Measurements from ENCODE around the gene IFRD2. TPM values are rescaled to one million over a fixed set of nuclear protein-coding genes. Genes with fewer than 3 reads are reported as not detected.
A peak's percentile ranks its signal among the peaks of the same experiment; 100 is the strongest.

IFRD2 gene
- total and polyA plus RNA-seq, 2 of the 13 experiments (the other 11 are each of a cell fraction or from before 2014, with no cell fraction given) = 32.8 to 96.1 TPM

DNA sequence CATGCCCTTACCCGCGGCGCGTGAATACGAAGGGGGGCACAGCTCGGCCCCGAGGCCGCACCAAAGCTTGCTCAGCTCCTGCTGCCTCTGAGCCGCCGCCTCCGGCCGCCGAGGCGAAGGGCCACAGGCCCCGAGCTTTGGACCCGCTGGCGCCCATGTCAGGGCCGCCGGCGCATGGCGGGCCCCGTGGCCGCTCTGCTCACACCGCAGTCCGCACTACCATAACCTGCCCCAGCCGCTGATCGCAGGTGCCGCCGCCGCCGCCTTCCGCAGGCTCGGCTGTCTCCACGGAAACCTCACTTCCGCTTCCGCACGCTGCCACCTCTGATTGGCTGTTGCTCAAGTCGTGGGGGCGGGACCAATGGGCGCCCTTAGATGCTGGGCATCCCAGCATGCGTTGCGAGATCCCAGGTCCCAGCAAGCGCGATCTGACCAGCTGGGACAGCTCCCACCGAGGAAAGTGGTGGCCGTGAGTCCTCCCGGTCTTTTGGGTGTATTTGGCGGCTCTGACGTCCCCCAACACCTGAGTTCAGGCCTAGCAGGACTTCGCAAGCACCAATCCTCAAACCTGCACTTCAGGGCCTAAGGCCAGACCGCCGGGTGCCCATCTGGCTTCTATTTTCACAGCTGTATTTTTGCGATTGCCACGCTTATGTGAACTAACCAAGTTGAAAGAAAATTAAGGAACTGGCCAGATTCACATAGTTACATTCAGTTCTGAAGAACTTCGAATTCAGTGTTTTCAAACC lies 35.9 kb upstream of the IFRD2 start, which contains the start of gene TUSC2 (continued):
- TF ChIP-seq, protein P1, sequence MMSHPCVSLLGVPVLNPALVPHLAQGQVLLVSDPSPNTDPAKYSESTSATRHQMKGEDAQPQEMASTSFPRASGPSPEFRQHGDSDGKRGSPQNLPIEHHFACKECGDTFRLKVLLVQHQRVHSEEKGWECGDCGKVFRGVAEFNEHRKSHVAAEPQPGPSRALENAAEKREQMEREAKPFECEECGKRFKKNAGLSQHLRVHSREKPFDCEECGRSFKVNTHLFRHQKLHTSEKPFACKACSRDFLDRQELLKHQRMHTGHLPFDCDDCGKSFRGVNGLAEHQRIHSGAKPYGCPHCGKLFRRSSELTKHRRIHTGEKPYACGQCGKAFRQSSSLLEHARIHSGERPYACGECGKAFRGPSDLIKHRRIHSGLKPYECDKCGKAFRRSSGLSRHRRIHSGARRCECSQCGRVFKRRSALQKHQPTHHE (CRISPR knock-in tag; IDR thresholded peaks at IDR 0.05; ENCODE audit: borderline replicate concordance) = 0 out of 2 replicates have a peak, but pooled peaks have one; percentile 71
- peak; percentile 38; the same call in 1 of the 2 replicates for TF ChIP-seq RFX5 (IDR thresholded peaks at IDR 0.05; ENCODE audit: low read depth, low read length)
- peak; percentile 44 for TF ChIP-seq MED1 (CRISPR knock-in tag; IDR thresholded peaks at IDR 0.05)
- TF ChIP-seq MIXL1 (CRISPR knock-in tag; IDR thresholded peaks at IDR 0.05) = 0 out of 2 replicates have a peak, but pooled peaks have one; percentile 39
- no peak for TF ChIP-seq ZNF30 (CRISPR knock-in tag; IDR thresholded peaks at IDR 0.05)
- peak; percentile 90 for TF ChIP-seq KDM5A (IDR thresholded peaks at IDR 0.05; ENCODE audit: borderline replicate concordance, low read length)
- TF ChIP-seq, protein P2, sequence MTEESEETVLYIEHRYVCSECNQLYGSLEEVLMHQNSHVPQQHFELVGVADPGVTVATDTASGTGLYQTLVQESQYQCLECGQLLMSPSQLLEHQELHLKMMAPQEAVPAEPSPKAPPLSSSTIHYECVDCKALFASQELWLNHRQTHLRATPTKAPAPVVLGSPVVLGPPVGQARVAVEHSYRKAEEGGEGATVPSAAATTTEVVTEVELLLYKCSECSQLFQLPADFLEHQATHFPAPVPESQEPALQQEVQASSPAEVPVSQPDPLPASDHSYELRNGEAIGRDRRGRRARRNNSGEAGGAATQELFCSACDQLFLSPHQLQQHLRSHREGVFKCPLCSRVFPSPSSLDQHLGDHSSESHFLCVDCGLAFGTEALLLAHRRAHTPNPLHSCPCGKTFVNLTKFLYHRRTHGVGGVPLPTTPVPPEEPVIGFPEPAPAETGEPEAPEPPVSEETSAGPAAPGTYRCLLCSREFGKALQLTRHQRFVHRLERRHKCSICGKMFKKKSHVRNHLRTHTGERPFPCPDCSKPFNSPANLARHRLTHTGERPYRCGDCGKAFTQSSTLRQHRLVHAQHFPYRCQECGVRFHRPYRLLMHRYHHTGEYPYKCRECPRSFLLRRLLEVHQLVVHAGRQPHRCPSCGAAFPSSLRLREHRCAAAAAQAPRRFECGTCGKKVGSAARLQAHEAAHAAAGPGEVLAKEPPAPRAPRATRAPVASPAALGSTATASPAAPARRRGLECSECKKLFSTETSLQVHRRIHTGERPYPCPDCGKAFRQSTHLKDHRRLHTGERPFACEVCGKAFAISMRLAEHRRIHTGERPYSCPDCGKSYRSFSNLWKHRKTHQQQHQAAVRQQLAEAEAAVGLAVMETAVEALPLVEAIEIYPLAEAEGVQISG (CRISPR knock-in tag; IDR thresholded peaks at IDR 0.05) = peak; percentile 85
- peak; percentile 87 for TF ChIP-seq AKAP8 (CRISPR knock-in tag; IDR thresholded peaks at IDR 0.05)
- TF ChIP-seq, protein P3, sequence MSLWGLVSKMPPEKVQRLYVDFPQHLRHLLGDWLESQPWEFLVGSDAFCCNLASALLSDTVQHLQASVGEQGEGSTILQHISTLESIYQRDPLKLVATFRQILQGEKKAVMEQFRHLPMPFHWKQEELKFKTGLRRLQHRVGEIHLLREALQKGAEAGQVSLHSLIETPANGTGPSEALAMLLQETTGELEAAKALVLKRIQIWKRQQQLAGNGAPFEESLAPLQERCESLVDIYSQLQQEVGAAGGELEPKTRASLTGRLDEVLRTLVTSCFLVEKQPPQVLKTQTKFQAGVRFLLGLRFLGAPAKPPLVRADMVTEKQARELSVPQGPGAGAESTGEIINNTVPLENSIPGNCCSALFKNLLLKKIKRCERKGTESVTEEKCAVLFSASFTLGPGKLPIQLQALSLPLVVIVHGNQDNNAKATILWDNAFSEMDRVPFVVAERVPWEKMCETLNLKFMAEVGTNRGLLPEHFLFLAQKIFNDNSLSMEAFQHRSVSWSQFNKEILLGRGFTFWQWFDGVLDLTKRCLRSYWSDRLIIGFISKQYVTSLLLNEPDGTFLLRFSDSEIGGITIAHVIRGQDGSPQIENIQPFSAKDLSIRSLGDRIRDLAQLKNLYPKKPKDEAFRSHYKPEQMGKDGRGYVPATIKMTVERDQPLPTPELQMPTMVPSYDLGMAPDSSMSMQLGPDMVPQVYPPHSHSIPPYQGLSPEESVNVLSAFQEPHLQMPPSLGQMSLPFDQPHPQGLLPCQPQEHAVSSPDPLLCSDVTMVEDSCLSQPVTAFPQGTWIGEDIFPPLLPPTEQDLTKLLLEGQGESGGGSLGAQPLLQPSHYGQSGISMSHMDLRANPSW (CRISPR knock-in tag; IDR thresholded peaks at IDR 0.05; ENCODE audit: borderline replicate concordance) = no peak
- TF ChIP-seq, protein P4, sequence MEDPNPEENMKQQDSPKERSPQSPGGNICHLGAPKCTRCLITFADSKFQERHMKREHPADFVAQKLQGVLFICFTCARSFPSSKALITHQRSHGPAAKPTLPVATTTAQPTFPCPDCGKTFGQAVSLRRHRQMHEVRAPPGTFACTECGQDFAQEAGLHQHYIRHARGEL (CRISPR knock-in tag; IDR thresholded peaks at IDR 0.05) = no peak
- TF ChIP-seq, protein P5, sequence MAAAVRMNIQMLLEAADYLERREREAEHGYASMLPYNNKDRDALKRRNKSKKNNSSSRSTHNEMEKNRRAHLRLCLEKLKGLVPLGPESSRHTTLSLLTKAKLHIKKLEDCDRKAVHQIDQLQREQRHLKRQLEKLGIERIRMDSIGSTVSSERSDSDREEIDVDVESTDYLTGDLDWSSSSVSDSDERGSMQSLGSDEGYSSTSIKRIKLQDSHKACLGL (CRISPR knock-in tag; IDR thresholded peaks at IDR 0.05) = peak; percentile 74; the same call in 1 of the 2 replicates
- TF ChIP-seq CAMTA2 (CRISPR knock-in tag; IDR thresholded peaks at IDR 0.05; ENCODE audit: borderline replicate concordance) = no peak
- TF ChIP-seq ZNF678 (CRISPR knock-in tag; IDR thresholded peaks at IDR 0.05) = 0 out of 2 replicates have a peak, but pooled peaks have one; percentile 51
- peak; percentile 80 for TF ChIP-seq ASH2L (IDR thresholded peaks at IDR 0.05; ENCODE audit: insufficient read length, low read depth, low read length)
- peak; percentile 81 for TF ChIP-seq SMAD3 (CRISPR knock-in tag; IDR thresholded peaks at IDR 0.05)
- TF ChIP-seq FOXA3 (CRISPR knock-in tag; IDR thresholded peaks at IDR 0.05) = peak; percentile 20; the same call in 1 of the 2 replicates
- peak; percentile 83; the same call in 1 of the 2 replicates for TF ChIP-seq ZNF34 (CRISPR knock-in tag; IDR thresholded peaks at IDR 0.05; ENCODE audit: borderline replicate concordance)
- TF ChIP-seq SKI (IDR thresholded peaks at IDR 0.05; ENCODE audit: partially characterized antibody) = peak; percentile 20
- TF ChIP-seq ZFP1 (CRISPR knock-in tag; IDR thresholded peaks at IDR 0.05) = 0 out of 2 replicates have a peak, but pooled peaks have one; percentile 47
- 0 out of 2 replicates have a peak, but pooled peaks have one; percentile 53 for TF ChIP-seq ATF1 (CRISPR knock-in tag; IDR thresholded peaks at IDR 0.05)
- TF ChIP-seq ZNF317 (CRISPR knock-in tag; IDR thresholded peaks at IDR 0.05) = no peak
- no peak for TF ChIP-seq ZNF296 (CRISPR knock-in tag; conservative IDR thresholded peaks at IDR 0.05)
- no peak for TF ChIP-seq MLLT10 (CRISPR knock-in tag; IDR thresholded peaks at IDR 0.05)

All from HepG2 (cell line).